HL-60/S4 (cell line): ENCODE measurements around the gene RNASEH2A.

Experiments
- in situ Hi-C: fragments of 300-500 bp; cut with MboI; formaldehyde crosslinking; loops from 2 replicates; pipeline ENCODE4 v1.14.3; 2022; ENCODE audit warnings: low sequenced_read_pairs

The RNASEH2A gene

GRCh38 chr19:12825254-12826131, 19.1 kb downstream of the RNASEH2A start:
- in situ Hi-C loops: no loop called here

GRCh38 chr19:12828494-12828893, 22.1 kb downstream of the RNASEH2A start:
- in situ Hi-C loops: no loop called here

GRCh38 chr19:12833418-12833737, 27.0 kb downstream of the RNASEH2A start:
- in situ Hi-C loops: no loop called here

GRCh38 chr19:12833738-12834565, 27.6 kb downstream of the RNASEH2A start:
- in situ Hi-C loops: no loop called here

- in situ Hi-C loops: no loop called here
Observed at GRCh38 chr19:12834566-12834943, 28.2 kb downstream of the RNASEH2A start, which contains the start of gene RTBDN. RTBDN (minus strand) TSS chr19:12834579; CDS start chr19:12829979, 4,600 bp downstream.

- in situ Hi-C loops: no loop called here
Observed at GRCh38 chr19:12834976-12835757, 28.8 kb downstream of the RNASEH2A start.

- in situ Hi-C loops: no loop called here
Observed at GRCh38 chr19:12836529-12836863, 30.1 kb downstream of the RNASEH2A start.

- in situ Hi-C loops: no loop called here
Observed at GRCh38 chr19:12837225-12837624, 30.8 kb downstream of the RNASEH2A start.

GRCh38 chr19:12838182-12838885, 31.9 kb downstream of the RNASEH2A start, which contains the start of gene MAST1:
MAST1 (plus strand) TSS chr19:12838515; CDS start chr19:12838573, 58 bp downstream.
- in situ Hi-C loops: no loop called here

- in situ Hi-C loops: no loop called here
Observed at GRCh38 chr19:12838886-12839756, 32.7 kb downstream of the RNASEH2A start.

- in situ Hi-C loops: loop anchor here (10.0 kb wide), 1 partner anchor 76 kb away; no protein-coding TSS in a partner anchor
Observed at GRCh38 chr19:12840091-12841079, 34.0 kb downstream of the RNASEH2A start.

- in situ Hi-C loops: loop anchor here (10.0 kb wide), 1 partner anchor 76 kb away; no protein-coding TSS in a partner anchor
Observed at GRCh38 chr19:12841094-12841493, 34.7 kb downstream of the RNASEH2A start.

GRCh38 chr19:12842511-12842910, 36.1 kb downstream of the RNASEH2A start:
- in situ Hi-C loops: loop anchor here (10.0 kb wide), 1 partner anchor 78 kb away; no protein-coding TSS in a partner anchor

GRCh38 chr19:12843328-12843727, 36.9 kb downstream of the RNASEH2A start:
- in situ Hi-C loops: loop anchor here (10.0 kb wide), 1 partner anchor 79 kb away; no protein-coding TSS in a partner anchor

GRCh38 chr19:12843999-12844732, 37.8 kb downstream of the RNASEH2A start:
- in situ Hi-C loops: loop anchor here (10.0 kb wide), 1 partner anchor 79 kb away; no protein-coding TSS in a partner anchor

- in situ Hi-C loops: loop anchor here (10.0 kb wide), 1 partner anchor 82 kb away; no protein-coding TSS in a partner anchor
Observed at GRCh38 chr19:12846613-12847012, 40.2 kb downstream of the RNASEH2A start.
